GM18861 (cell line): ENCODE measurements around the gene TFDP3.

Experiments
- ATAC-seq: cut with Tn5 transposase; IDR thresholded peaks from one replicate; pipeline ENCODE4 v1.9.1; 2021; ENCODE audit not compliant: unreplicated experiment

TFDP3 gene, protein sequence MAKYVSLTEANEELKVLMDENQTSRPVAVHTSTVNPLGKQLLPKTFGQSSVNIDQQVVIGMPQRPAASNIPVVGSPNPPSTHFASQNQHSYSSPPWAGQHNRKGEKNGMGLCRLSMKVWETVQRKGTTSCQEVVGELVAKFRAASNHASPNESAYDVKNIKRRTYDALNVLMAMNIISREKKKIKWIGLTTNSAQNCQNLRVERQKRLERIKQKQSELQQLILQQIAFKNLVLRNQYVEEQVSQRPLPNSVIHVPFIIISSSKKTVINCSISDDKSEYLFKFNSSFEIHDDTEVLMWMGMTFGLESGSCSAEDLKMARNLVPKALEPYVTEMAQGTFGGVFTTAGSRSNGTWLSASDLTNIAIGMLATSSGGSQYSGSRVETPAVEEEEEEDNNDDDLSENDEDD

DNA sequence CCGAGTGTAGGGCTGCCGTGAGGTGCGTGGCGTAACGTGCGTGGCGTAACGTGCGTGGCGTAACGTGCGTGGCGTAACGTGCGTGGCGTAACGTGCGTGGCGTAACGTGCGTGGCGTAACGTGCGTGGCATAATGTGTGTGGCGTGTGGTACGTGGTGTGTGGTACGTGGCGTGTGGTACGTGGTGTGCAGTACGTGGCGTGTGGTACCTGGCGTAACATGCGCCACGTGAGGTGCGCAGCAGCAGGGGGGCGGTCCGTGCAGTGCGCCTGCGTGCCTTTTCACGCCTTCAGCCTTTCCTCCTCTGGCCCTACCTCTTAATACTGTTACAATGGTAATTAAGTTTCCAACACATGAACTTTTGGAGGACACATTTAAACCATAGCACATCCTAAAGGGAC is at the start of gene TFDP3:
Gene TFDP3, minus strand, starts transcription at position 26 of the 400 bp plus-strand sequence. CDS start 95 bp downstream, outside the sequence.
- ATAC-seq, result no peak

DNA sequence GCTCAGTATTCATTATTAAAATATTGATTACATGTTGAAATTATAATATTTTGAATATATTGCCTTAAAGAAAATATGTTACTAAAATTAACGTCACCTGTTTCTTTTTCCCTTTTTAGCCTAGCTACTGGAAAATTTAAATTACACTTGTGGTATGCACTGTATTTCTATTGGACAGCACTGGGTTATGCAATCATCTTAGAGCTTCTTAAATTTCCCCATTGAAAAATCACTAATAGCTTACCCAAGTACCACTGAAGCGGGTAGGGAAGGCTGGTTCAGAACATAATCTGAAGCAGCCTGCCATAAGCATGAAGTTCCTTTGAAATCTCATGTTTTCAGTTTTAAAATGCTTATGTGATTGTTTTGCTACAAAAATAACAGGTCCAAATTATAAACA is 49.5 kb upstream of the TFDP3 start:
- ATAC-seq, result no peak

DNA sequence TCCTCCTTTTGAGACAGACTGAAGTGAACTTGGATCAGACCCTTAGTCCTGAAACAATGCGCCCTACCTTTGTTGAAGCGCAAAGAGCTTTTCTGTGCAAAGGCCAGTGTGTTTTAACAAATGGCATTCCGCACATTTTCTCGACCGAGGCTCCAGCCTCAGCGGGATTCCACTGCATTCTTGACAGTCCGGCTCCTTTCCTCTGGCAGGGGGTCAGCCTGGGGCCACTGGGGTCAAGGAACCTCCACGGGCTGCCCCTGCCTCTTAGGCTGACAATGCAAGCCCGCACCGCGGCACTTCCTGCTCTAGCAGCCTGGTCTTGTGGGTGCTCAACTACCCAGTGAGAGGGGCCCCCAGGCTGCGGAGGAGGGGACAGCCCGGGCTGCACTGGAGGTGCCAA is 47.2 kb upstream of the TFDP3 start:
- ATAC-seq, result no peak

DNA sequence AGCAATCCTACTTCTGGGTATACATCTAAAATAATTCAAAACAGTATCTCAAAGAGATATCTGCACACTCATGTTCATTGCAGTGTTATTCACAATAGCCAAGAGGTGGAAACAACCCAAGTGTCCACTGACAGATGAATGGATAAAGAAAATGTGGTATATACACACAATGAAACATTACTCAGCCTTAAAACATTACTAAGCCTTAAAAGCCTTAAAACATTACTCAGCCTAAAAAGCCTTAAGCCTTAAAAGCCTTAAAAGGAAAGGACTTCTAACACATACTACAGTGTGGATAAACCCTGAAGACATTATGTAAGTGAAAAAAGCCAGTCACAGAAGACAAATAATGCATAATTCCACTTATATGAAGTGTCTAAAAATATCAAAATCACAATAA is 40.3 kb upstream of the TFDP3 start:
- ATAC-seq, result no peak

DNA sequence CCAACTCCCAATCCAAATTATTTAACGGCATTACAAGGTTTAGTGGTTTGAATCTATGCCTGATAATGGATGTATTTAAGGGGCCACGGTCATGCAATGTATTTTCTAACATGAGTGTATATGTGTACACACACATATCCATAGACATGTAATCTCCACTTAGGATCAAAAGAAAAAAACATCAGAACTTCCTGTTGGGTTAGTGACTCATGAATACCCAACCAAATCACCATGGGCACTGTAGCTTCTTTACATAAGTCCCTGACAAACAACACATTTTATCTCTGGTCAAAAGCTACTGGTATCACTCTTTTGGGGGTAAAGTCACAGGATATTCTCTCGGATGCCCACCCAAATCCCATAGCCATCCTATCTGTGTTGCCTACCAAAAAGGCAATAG is 36.5 kb upstream of the TFDP3 start:
- no peak for ATAC-seq

DNA sequence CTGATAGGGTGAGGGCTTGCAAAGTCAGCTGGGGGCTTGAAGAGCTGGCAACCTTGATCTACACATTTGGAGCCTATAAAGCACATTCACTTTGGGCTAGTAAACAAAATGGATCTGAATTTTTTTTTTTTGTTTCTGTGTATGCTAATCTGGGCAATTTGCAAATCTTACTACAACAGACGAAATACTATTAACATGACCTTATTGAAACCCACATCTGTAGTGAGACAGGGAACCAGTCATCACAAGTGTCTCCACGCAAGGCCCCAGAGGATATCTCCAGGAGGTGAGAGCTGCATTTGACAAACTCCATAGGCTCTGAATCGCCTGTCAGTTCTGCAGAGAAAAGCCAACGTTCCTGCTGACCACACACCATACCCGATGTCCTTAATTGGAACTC is 33.0 kb upstream of the TFDP3 start:
- no peak for ATAC-seq

DNA sequence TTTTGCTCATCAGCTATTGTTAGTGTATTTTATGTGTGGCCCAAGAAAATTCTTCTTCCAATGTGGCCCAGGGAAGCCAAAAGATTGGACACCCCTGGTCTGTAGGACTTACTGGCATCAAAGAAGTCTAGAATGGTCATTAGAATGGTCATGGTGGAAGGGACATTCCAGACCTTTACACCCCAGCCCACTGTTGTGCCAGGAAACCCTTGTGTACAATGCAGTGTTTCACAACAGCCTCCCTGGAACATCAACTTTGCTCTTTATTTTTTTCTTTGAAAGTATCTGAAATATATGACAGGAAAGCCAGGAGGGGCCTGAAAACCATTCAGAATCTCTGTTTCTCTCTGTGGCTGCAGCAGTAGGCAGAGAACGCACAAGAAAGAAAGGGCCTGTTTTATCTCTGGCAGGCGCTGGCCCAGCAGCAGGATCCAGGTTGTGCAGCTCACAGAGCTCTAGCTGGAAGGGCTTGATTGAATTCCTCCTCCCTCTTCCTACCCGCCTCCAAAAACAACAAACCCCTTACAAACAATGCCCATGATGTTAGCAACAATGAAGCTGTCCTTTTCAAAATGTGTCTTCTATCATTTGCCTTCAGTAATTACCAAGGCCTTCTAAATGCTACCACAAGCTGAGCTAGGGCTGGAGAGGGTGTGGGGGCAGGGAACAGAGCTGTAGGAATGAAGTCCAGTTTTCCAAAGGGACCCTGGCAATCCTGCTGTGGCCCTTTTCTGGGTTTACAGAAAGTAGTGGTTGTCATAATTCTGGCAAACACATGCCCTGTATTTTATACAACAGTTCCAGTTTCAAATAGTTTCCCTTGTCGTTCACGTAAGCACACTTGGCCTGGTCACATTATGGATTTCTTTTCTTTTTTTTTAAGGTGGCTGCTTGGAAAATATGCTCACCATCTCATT is 32.3 kb upstream of the TFDP3 start:
- no peak for ATAC-seq

DNA sequence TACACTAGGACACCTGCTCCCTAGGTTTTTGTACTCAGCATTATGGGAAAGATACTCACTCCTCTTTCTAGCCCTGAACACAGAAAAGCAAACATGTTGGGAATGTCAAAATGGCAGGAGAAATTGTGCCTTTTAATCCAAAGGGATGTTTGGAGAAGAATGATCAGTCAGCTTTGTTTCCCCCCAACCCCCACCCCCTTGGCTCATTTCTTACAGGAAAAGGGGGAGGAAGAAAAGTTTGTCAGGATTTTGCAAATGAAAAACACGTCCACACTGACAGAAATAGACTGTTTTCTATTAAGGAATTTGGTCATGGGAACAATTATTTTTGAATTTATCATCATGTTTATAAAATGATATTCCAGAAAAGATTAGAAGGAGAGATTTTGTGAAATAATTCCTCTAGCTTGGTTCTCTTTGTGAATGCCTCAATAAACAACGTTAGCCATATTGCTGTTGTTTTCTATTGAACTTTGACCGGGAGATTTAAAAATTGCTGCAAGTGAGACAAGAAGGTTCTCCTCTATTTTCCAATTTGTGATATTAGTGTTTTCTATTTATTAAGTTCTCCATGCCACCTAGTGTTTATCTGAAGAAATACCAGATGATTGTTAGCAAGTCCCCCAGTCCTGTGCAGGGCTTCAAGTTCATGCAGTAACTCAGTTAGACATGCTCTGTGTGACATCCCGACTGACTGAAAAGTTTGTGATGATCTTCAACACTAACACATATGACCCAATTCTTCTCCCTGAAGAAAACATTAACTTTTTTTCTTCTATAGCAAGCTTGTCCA is 31.3 kb upstream of the TFDP3 start:
- ATAC-seq, result no peak

DNA sequence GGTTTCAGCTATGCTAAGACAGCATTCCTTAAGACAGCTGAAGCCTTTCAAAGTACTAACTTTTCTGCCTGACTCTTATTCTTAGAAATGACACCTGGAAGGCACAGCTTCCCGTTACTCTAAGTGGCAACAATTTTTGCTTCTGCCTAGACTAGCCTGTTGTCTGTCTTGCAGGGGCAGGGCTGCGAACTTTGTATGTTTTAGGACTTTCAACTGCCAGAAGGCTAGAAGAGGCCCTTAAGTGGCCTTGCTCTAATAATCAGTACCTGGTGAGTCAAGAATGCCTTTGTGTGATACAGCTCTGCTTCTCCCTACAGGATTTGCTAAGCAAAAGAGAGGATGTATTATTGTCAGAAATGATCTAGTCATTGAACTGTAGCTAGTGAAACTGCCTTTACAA is 30.0 kb upstream of the TFDP3 start:
- no peak for ATAC-seq

DNA sequence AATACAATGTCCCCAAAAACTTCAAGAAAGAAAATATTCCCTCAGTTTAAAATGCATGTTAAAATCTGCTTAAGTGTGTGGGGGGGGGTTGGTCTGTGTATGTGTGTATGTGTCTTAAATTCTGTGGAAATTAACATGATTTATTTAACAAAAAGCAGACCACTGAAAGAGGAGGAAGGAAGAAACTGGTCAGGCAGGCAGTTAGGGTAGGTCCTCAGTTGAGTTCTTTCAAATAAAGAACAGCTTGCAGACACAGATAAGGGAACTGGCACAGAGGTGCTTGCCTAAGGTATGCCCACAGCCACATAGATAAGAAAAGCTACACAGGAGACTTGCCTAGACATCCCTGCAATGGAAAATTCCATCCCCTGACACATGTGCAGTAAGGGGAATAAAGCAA is 28.8 kb upstream of the TFDP3 start:
- no peak for ATAC-seq

DNA sequence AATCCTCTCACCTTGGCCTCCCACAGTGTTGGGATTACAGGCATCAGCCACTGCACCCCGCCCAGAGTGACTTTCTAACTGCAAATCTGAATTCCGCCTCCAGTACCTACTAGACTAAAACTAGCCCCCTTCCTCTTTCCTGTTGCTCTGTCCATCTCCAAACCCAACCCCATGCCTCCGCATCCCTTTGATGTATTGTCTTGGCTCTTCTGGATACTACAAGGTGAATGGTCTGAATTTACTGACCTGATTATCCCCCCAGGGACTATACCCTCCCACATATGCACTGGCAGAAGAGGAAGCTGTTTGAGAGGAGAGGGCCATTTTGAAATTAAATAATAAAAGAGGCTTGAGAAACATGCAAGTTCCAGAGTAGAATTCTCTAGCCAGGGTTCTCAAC is 17.7 kb upstream of the TFDP3 start:
- ATAC-seq, result no peak

DNA sequence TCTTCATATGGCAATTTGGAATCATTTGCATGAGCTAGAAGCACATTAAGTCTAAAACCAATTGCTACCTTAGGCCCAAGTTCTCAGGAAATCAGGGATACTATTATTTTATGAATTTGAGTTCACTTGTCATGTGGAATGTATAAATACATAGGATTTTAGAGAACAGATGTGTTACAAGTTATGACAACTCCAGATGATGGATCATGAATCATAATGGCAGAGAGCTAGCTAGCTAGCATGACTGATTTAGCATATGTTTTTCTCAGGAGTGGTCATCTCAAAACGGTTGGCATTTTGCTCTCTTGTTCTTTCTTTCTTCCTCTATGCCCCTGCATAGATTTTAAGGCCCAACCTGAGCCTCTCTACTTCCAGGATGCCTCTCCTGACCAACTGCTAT is 14.2 kb upstream of the TFDP3 start:
- no peak for ATAC-seq

DNA sequence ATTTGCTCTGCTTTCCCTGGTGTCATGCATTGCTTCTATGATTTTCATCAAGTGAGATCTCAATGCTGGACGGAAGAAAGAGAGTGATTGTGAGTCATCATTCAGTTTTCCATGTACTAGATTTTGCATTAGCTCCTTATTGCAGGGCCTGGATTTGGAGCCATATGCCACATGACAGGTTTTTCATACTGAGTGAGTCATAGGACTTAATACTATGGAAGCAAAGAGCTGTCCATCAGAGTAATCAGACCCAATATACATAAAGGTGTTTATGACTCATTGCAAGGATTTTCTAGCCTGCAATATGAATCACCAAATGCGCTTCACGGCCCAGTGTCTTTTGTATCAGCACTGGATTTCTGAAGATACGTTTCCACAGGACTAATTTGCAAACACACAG is 11.2 kb upstream of the TFDP3 start:
- ATAC-seq, result no peak

DNA sequence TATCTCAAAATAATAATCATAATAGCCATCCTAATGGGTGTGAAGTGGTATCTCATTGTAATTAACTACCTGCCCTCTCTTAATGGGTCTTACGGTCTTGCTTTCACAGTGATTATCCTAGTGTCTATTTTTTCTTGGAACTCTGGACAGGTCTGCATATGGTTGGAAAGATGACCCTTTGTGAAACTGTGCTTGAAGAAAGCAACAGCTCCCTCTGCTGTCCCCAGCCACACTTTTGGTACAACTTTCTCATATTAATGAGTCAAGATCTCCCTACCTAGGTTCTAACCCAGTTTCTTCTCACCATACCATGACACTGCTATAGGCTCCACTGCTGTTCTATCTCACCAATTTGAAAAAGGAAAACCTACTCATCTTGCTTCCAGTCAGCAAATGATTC is 2.4 kb downstream of the TFDP3 start:
- no peak for ATAC-seq

DNA sequence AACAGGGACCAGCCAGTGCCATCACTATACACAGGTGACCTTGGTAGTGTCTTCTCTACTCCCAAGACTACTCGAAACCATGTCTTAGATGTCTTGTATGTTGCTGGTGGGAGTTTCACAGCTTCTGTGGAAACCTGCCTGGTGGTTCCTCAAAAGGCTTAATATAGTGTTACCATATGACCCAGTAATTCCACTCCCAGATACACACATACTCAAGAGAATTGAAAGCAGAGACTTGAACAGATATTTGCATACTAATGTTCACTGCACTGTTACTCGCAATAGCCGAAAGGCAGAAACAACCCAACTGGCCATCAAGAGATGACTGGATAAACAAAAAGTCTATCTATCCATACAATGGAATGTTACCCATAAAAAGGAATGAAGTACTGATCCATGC is 3.1 kb downstream of the TFDP3 start:
- peak; percentile 72 for ATAC-seq

DNA sequence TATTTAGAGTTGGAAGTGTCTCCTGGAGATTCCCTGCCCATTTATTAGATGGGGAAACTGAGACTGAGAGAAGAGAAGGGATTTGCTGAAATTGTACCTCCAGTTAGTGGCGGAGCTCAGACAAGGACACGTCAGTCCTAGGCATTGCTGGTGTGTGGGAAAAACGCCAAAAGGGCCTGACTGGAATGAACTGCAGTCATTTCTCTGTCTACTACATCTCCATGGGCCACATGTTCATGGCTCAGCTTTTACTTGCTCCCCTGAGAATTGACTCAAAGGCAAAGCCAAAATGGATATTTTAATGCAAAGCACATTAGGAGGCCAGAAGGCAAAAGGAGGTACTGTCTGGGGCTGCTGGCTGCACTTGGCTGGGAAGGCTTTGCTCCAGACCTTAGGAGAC is 3.9 kb downstream of the TFDP3 start:
- ATAC-seq, result no peak

DNA sequence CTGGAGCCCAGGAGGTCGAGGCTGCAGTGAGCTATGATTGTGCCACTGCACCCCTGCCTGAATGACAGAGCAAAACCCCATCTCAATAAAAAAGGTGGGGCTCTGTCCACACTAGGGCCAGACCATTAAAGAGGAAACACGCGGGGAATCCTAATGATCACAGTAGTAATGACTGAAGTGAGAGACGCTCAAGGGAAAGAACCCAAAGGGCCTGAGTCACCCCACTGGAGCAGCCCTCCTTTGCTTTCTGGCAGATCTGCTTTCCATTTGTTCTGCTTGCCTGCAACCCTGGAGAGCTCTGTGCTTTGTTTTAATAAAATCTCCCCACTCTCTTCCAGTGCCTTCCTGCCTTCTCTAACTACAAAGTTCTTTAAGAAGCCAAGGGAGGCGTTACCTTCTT is 5.0 kb downstream of the TFDP3 start:
- no peak for ATAC-seq

DNA sequence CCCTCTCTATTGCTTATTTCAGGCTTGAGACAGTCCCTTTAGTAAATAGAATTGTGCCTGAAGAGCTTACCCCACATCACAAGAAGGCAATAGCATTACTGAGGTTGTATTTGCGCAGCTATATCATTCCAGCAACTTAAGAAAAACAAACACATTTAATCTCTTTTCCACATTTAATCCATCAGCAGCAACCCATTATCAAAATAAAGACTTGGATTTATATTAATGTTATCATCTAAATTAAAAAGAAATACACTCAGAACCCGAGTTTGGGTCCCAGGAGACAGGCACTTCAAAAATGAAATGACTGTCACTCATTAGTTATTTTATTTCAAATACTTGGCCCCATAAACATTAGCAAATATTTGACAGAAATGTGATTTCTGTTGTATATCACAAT is 10.4 kb downstream of the TFDP3 start:
- ATAC-seq, result no peak

DNA sequence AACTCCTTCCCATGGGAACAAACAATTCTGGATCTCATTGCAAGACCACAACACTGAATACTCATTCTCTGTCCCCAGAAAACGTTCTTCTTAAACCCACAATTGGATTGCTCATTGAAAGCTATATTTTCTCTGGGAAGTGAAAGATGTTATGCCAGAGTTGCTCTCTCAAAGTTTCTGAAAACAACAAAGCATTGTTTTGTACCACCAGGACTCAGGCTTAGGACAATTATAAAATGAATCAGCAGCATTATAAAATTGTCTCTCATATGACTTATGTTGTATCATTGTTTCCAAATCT is 26.5 kb downstream of the TFDP3 start:
- no peak for ATAC-seq

DNA sequence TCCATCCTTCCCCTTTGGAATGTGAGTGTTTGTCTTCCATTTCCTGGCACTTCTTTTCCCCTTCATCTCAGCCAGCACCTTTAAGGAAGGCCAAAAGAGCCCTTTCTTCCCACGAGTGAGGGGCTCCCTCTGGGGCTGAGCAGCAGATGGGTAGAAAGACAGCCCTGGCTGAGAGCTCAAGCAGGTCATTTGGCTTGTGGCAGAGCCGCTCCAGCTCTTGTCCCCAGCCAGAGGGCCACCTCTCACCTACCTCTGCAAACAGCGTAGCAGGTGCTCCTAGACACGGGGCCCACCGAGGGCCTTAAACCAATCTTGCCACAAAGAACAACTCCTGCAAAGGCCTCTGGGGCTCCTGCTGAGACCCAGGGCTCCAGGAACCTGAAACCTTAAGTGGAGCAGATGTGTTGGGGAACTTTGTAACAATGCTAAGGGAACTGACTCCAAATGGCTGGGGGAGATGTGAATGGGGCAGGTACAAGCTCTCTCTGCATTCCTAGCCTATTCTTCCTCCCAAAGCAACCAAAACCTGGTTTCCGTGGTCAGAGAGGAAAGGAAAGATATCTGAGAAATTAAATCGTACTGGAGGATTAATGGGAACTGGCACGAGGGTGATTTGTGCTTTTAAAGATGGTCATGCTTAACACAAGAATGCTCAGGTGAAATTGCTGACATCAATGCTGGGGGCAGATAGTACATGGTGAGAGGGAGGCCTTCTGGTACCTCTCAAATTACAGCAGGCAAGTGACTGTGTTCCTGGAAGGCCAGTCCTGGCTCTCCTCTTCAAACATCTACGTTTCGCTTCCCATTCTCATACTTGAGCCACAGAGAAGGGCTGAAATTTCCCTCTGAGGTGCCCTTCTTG is 27.0 kb downstream of the TFDP3 start:
- no peak for ATAC-seq

DNA sequence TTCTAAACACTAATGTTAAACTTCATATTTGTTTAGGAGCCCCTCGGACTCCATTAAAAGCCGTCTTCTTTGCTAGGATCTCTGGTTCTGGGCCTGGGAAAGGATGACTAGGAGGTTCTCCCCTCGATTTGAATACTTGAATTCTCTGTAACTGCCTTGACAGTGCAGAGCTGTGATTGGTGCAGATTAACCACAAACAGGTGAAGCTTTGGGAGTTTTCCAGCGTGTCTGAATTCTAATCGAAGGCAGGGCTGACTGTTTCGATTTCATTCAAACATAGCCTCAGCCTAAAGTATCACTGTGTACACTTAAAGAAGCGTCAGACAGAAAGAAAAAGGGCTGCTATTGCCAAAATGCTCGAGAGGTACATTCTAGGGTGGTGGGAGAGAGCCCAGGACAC is 29.0 kb downstream of the TFDP3 start:
- ATAC-seq, result no peak
